Fibroblast of lung (primary cell): ENCODE results near the gene TPI1. TPM values are rescaled to one million over a fixed set of nuclear protein-coding genes. Genes with fewer than 3 reads are reported as not detected.

Experiments used
- DNase-seq, 2 donors: peaks; one replicate each; pipeline versions ENCODE4 v3.0.0 to v3.0.0-alpha.2; 2010; ENCODE audit warnings: low read depth in 2 of 2
- H2AFZ ChIP-seq: 2 replicates; pipeline ENCODE4 v1.5.1; 2012; ENCODE audit warnings: low read length, control low read depth, inconsistent platforms
- H3K27ac ChIP-seq: 2 replicates; pipeline ENCODE4 v1.5.1; 2011; ENCODE audit warnings: low read length, control low read depth; ENCODE audit not compliant: insufficient read depth
- H3K27me3 ChIP-seq: 2 replicates; pipeline ENCODE4 v1.5.1; 2011; ENCODE audit warnings: mild to moderate bottlenecking, low read length; ENCODE audit not compliant: control insufficient read depth, insufficient read depth
- H3K36me3 ChIP-seq: 2 replicates; pipeline ENCODE4 v1.5.1; 2011; ENCODE audit warnings: low read length; ENCODE audit not compliant: control insufficient read depth, insufficient read depth
- H3K4me1 ChIP-seq: 2 replicates; pipeline ENCODE4 v1.5.1; 2011; ENCODE audit warnings: low read length; ENCODE audit not compliant: control insufficient read depth, insufficient read depth; ENCODE audit errors: extremely low read depth
- H3K4me2 ChIP-seq: 2 replicates; pipeline ENCODE4 v1.5.1; 2011; ENCODE audit warnings: low read length, control low read depth; ENCODE audit not compliant: insufficient read depth; ENCODE audit errors: extremely low read depth
- H3K4me3 ChIP-seq, 4 experiments: fragments of 200-600 bp in 1 of 4; sonication (generic) in 1 of 4; replicated peaks in 1 of 4; 2 replicates each; pipeline ENCODE4 v1.5.1; 2011 to 2016; ENCODE audit warnings: low read length in 4 of 4, low read depth in 3 of 4, mild to moderate bottlenecking in 3 of 4, control low read depth in 2 of 4, inconsistent platforms in 1 of 4, mixed read lengths in 1 of 4; ENCODE audit not compliant: insufficient read depth in 1 of 4; ENCODE audit errors: control extremely low read depth in 1 of 4
- H3K79me2 ChIP-seq: 2 replicates; pipeline ENCODE4 v1.5.1; 2012; ENCODE audit warnings: mild to moderate bottlenecking, low read length, inconsistent platforms; ENCODE audit not compliant: control insufficient read depth, insufficient read depth
- H3K9ac ChIP-seq: 2 replicates; pipeline ENCODE4 v1.5.1; 2011; ENCODE audit warnings: mild to moderate bottlenecking, low read length, control low read depth; ENCODE audit not compliant: insufficient read depth
- H3K9me3 ChIP-seq: 2 replicates; pipeline ENCODE4 v1.5.1; 2012; ENCODE audit warnings: low read depth, low read length; ENCODE audit not compliant: control insufficient read depth, insufficient read depth
- H4K20me1 ChIP-seq: 2 replicates; pipeline ENCODE4 v1.5.1; 2011; ENCODE audit warnings: low read length; ENCODE audit not compliant: control insufficient read depth, insufficient read depth; ENCODE audit errors: extremely low read depth
- EZH2 ChIP-seq: IDR thresholded peaks from 2 replicates; pipeline ENCODE4 v1.5.1; 2012; ENCODE audit warnings: low read length, control low read depth, mild to moderate bottlenecking; ENCODE audit errors: missing control alignments
- polyA plus RNA-seq, 2 donors: library from polyadenylated mRNA; depleted of rRNA in 1 of 2; stranded (reverse) in 1 of 2; unstranded in 1 of 2; fragments of >200 nt; gene quantifications; 2 replicates each; pipeline ENCODE4 v1.2.1, GENCODE V29; 2011 to 2012; ENCODE audit warnings: missing spikeins in 1 of 2
- total RNA-seq: library from RNA; depleted of rRNA; stranded (reverse); fragments of >200 nt; gene quantifications from 2 replicates; pipeline ENCODE4 v1.2.1, GENCODE V29; 2014
- TF ChIP-seq, protein P1 (sequence below), 2 donors: IDR thresholded peaks in 1 of 2; conservative IDR thresholded peaks in 1 of 2; 1 replicate in 1 of 2; 2 replicates in 1 of 2; pipeline ENCODE4 v1.5.1; 2011 to 2012; ENCODE audit warnings: low read length in 2 of 2, control low read depth in 1 of 2, inconsistent platforms in 1 of 2, low read depth in 1 of 2, mild to moderate bottlenecking in 1 of 2

The TPI1 gene
- total and polyA plus RNA-seq, 2 donors (not counting 1 experiment from before 2014, with no cell fraction given), result 934 to 1,654 TPM

- peaks cover 20% of the 10 kb centered on the region for H3K36me3 ChIP-seq
- no peak for DNase-seq
- H3K4me3 ChIP-seq, result peak overlapping the region; percentile 53 to 93 (median 76)
- H3K27me3 ChIP-seq, result no peaks in the 10 kb centered on the region
- H3K4me2 ChIP-seq, result peak overlapping the region; percentile 89
- H3K9me3 ChIP-seq, result no peaks in the 10 kb centered on the region
- peak overlapping the region; percentile 22 for H3K9ac ChIP-seq
- peaks cover 49% of the 10 kb centered on the region for H3K79me2 ChIP-seq
- peaks cover 17% of the 10 kb centered on the region for H3K4me1 ChIP-seq
- H2AFZ ChIP-seq, result no peak overlapping the region
- TF ChIP-seq EZH2, result no peak
- TF ChIP-seq, protein P1, sequence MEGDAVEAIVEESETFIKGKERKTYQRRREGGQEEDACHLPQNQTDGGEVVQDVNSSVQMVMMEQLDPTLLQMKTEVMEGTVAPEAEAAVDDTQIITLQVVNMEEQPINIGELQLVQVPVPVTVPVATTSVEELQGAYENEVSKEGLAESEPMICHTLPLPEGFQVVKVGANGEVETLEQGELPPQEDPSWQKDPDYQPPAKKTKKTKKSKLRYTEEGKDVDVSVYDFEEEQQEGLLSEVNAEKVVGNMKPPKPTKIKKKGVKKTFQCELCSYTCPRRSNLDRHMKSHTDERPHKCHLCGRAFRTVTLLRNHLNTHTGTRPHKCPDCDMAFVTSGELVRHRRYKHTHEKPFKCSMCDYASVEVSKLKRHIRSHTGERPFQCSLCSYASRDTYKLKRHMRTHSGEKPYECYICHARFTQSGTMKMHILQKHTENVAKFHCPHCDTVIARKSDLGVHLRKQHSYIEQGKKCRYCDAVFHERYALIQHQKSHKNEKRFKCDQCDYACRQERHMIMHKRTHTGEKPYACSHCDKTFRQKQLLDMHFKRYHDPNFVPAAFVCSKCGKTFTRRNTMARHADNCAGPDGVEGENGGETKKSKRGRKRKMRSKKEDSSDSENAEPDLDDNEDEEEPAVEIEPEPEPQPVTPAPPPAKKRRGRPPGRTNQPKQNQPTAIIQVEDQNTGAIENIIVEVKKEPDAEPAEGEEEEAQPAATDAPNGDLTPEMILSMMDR (conservative IDR thresholded peaks at IDR 0.05 in 1 of 2, IDR thresholded peaks at IDR 0.05 in 1 of 2; ENCODE audit: low read depth in 1 of 2, low read length in 2 of 2), result no peak
- peak overlapping the region; percentile 22 for H3K27ac ChIP-seq
- H4K20me1 ChIP-seq, result no peaks in the 10 kb centered on the region
Observed at GRCh38 chr12:6850796-6851152, 16.6 kb upstream of the TPI1 start.

DNA sequence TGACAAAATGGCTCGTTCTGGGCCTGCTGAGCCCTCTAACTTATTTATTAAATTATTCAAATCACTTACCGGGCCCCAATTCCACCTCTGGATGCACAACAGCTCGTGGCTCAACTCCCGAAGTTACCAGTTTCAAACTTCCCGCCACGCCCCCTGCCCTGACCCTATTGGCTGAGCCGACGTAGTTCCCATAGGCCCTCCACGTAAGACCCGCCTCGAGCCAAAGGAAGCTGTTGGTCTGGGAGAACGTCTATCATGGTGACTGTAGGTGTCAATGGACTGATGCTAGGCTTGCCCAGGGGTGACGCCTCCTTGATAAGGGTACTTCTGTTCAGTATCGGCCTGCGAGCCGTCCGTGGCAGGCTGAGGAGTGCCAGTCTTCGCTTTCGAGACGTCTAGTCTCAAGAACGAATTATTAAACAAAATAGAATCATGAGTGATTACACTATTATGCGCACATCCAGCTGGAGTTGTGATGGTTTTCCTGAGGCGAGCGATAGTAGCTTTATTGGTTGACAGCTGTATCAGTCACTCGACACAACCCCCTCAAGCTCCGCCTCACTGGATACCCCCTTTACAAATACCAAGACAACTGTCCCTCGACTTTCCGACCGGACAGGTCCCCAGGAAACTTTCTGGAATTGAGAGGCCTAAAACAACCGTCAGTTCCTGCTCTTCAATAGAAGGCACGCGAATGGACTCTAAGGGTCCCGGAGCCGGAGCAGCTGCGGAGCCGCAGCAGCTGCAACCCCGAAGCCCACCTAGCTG, 16.0 kb upstream of the TPI1 start, which contains the start of gene CDCA3:
Gene CDCA3 (minus strand): TSS at position 134 of the 768 bp plus-strand sequence. CDS start 334 bp downstream, outside the sequence.
- Histone ChIP-seq H2AFZ (peak within 1 kb of the TSS; percentile 98), H3K4me2 (peak within 1 kb of the TSS; percentile 98), H4K20me1 (no peaks in the 10 kb centered on the region), H3K27me3 (no peaks in the 10 kb centered on the region), H3K79me2 (peaks cover 49% of the 10 kb centered on the region), H3K36me3 (peaks cover 17% of the 10 kb centered on the region), H3K9me3 (no peaks in the 10 kb centered on the region), H3K4me1 (peaks cover 17% of the 10 kb centered on the region), H3K27ac (peak within 1 kb of the TSS; percentile 78), H3K4me3 (peak within 1 kb of the TSS; percentile 64 to 93 (median 87)), H3K9ac (peak within 1 kb of the TSS; percentile 70)
- TF ChIP-seq EZH2, result no peak
- TF ChIP-seq, protein P1 (conservative IDR thresholded peaks at IDR 0.05 in 1 of 2, IDR thresholded peaks at IDR 0.05 in 1 of 2; ENCODE audit: low read depth in 1 of 2, low read length in 2 of 2), result no peak
- DNase-seq, result peak; percentile 99

- TF ChIP-seq, protein P1 (conservative IDR thresholded peaks at IDR 0.05 in 1 of 2, IDR thresholded peaks at IDR 0.05 in 1 of 2; ENCODE audit: low read depth in 1 of 2, low read length in 2 of 2), result no peak
- no peak for TF ChIP-seq EZH2
- H3K79me2 ChIP-seq, result peaks cover 49% of the 10 kb centered on the region
- DNase-seq, result peak; percentile 100
- H4K20me1 ChIP-seq, result no peaks in the 10 kb centered on the region
- no peaks in the 10 kb centered on the region for H3K27me3 ChIP-seq
- peak within 1 kb of the TSS; percentile 98 for H3K4me2 ChIP-seq
- H3K4me3 ChIP-seq, result peak within 1 kb of the TSS; percentile 64 to 93 (median 87)
- H3K4me1 ChIP-seq, result peaks cover 17% of the 10 kb centered on the region
- peaks cover 14% of the 10 kb centered on the region for H3K36me3 ChIP-seq
- peak within 1 kb of the TSS; percentile 98 for H2AFZ ChIP-seq
- H3K27ac ChIP-seq, result peak within 1 kb of the TSS; percentile 82
- H3K9ac ChIP-seq, result peak within 1 kb of the TSS; percentile 70
- H3K9me3 ChIP-seq, result no peaks in the 10 kb centered on the region
Observed at GRCh38 chr12:6851921-6852650, 15.2 kb upstream of the TPI1 start, which contains the start of gene USP5. USP5 (plus strand) TSS chr12:6852150; CDS start chr12:6852180, 30 bp downstream.
